ENCODE data around the gene HMOX2. TPM values are rescaled to one million over a fixed set of nuclear protein-coding genes. Genes with fewer than 3 reads are reported as not detected.

Gene HMOX2
- total and polyA plus RNA-seq, 2 of the 13 experiments (the other 11 are each of a cell fraction or from before 2014, with no cell fraction given), result 60.3 to 70.4 TPM

DNA sequence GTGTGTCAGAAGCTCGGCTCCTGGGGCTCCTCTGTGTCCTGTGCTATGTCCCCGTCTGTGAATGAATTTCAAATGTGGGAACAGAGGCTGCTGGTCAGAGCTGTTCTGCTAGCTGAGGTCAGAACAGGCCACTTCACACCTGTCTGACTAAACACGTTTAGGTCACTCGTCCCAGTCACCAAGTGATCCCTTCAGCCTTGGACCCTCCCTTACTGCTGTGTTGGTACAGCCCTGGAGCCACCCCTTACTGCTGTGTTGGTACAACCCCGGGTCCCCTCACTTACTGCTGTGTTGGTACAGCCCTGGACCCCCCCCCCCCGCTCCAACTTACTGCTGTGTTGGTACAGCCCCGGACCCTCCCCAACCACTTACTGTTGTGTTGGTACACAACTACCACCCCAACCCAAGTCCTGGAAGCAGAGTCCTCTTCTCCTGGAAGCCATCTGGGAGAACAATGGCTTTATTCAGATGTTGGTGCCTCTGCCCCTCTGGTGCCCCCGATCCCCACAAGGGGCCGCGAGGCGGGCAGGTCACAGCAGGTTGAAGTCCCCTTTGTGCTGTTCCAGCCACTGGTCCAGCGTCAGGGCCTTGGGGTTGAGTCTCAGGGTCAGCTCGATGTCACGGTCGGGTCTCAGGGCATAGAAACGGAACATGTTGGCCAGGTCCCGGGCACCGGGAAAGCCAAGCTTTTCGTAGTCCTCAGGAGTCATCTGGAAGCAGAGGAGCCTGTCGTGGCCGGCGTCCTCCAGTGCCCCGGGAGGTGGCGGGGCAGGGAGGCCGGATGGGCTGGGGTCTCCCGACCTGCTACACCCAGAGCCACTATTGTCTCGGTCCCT lies 14.7 kb upstream of the HMOX2 start (continued):
- TF ChIP-seq SP5 (CRISPR knock-in tag; IDR thresholded peaks at IDR 0.05; ENCODE audit: borderline replicate concordance, low read depth), result peak; percentile 57; the same call in 1 of the 2 replicates
- TF ChIP-seq, protein P1, sequence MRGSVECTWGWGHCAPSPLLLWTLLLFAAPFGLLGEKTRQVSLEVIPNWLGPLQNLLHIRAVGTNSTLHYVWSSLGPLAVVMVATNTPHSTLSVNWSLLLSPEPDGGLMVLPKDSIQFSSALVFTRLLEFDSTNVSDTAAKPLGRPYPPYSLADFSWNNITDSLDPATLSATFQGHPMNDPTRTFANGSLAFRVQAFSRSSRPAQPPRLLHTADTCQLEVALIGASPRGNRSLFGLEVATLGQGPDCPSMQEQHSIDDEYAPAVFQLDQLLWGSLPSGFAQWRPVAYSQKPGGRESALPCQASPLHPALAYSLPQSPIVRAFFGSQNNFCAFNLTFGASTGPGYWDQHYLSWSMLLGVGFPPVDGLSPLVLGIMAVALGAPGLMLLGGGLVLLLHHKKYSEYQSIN (CRISPR knock-in tag; IDR thresholded peaks at IDR 0.05; ENCODE audit: borderline replicate concordance), result no peak
- TF ChIP-seq ZNF10 (CRISPR knock-in tag; IDR thresholded peaks at IDR 0.05; ENCODE audit: borderline replicate concordance, low read depth), result no peak
- TF ChIP-seq JUN (CRISPR knock-in tag; IDR thresholded peaks at IDR 0.05), result no peak
- 0 out of 2 replicates have a peak, but pooled peaks have one; percentile 62 for TF ChIP-seq RFXAP (CRISPR knock-in tag; IDR thresholded peaks at IDR 0.05; ENCODE audit: borderline replicate concordance)
- TF ChIP-seq HES4 (CRISPR knock-in tag; IDR thresholded peaks at IDR 0.05; ENCODE audit: borderline replicate concordance), result no peak; the same call in 1 of the 2 replicates
- no peak for TF ChIP-seq CCAR2 (optimal IDR thresholded peaks at IDR 0.05; ENCODE audit: low read depth, low read length)
- TF ChIP-seq CHD4 (IDR thresholded peaks at IDR 0.05; ENCODE audit: borderline replicate concordance, low read length), result no peak
- peak; percentile 90 for TF ChIP-seq ESRRA (CRISPR knock-in tag; IDR thresholded peaks at IDR 0.05; ENCODE audit: low read depth)
- TF ChIP-seq, protein P2, sequence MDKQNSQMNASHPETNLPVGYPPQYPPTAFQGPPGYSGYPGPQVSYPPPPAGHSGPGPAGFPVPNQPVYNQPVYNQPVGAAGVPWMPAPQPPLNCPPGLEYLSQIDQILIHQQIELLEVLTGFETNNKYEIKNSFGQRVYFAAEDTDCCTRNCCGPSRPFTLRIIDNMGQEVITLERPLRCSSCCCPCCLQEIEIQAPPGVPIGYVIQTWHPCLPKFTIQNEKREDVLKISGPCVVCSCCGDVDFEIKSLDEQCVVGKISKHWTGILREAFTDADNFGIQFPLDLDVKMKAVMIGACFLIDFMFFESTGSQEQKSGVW (CRISPR knock-in tag; IDR thresholded peaks at IDR 0.05; ENCODE audit: borderline replicate concordance), result no peak
- no peak for TF ChIP-seq KDM1A (CRISPR knock-in tag; IDR thresholded peaks at IDR 0.05)
- TF ChIP-seq NR2F1 (CRISPR knock-in tag; IDR thresholded peaks at IDR 0.05), result peak; percentile 87 to 89
- no peak for TF ChIP-seq ZNF335 (CRISPR knock-in tag; IDR thresholded peaks at IDR 0.05)
- TF ChIP-seq DR1 (CRISPR knock-in tag; IDR thresholded peaks at IDR 0.05), result no peak
- no peak; the same call in 1 of the 2 replicates for TF ChIP-seq ZNF782 (CRISPR knock-in tag; IDR thresholded peaks at IDR 0.05; ENCODE audit: borderline replicate concordance)
- TF ChIP-seq ZNF777 (CRISPR knock-in tag; IDR thresholded peaks at IDR 0.05), result peak; percentile 45; the same call in 1 of the 2 replicates
- TF ChIP-seq, protein P3, sequence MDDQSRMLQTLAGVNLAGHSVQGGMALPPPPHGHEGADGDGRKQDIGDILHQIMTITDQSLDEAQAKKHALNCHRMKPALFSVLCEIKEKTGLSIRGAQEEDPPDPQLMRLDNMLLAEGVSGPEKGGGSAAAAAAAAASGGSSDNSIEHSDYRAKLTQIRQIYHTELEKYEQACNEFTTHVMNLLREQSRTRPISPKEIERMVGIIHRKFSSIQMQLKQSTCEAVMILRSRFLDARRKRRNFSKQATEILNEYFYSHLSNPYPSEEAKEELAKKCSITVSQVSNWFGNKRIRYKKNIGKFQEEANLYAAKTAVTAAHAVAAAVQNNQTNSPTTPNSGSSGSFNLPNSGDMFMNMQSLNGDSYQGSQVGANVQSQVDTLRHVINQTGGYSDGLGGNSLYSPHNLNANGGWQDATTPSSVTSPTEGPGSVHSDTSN (CRISPR knock-in tag; IDR thresholded peaks at IDR 0.05; ENCODE audit: borderline replicate concordance), result no peak
- TF ChIP-seq, protein P4, sequence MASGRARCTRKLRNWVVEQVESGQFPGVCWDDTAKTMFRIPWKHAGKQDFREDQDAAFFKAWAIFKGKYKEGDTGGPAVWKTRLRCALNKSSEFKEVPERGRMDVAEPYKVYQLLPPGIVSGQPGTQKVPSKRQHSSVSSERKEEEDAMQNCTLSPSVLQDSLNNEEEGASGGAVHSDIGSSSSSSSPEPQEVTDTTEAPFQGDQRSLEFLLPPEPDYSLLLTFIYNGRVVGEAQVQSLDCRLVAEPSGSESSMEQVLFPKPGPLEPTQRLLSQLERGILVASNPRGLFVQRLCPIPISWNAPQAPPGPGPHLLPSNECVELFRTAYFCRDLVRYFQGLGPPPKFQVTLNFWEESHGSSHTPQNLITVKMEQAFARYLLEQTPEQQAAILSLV (CRISPR knock-in tag; IDR thresholded peaks at IDR 0.05; ENCODE audit: borderline replicate concordance), result peak; percentile 65; the same call in 1 of the 2 replicates
- no peak for TF ChIP-seq CENPT (CRISPR knock-in tag; IDR thresholded peaks at IDR 0.05; ENCODE audit: low read depth)
- TF ChIP-seq MED8 (CRISPR knock-in tag; IDR thresholded peaks at IDR 0.05; ENCODE audit: insufficient replicate concordance), result peak; percentile 72
- no peak for TF ChIP-seq GTF2F1 (IDR thresholded peaks at IDR 0.05; ENCODE audit: low read length)
